ENCODE results near the gene DNAJA3.

DNA sequence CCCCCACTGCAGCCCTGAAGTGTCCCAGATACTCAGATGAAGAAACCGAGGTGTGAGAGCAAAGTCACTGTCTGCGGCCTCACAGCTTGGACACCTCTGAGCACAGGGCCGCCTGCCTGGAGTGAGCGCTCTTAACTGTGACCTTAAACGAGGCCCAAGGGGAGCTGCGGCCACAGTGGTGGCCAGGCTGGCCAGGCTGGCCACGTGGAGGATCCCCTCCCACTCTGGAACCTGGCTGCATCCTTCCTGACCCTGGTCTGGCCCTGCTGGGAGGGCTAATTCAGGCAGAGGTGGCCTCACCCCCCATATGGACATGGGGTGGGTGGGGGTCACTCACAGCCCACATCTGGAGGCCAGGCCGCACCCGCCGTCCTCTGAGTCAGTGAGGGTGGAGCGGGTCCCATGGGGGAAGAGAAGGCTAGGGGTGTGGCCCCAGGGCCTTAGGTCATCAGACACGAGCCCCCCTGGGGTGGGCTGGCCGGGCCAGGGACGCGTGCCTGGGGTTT, 47.5 kb upstream of the DNAJA3 start:
- no peak for TF ChIP-seq CTCF (IDR thresholded peaks at IDR 0.05; ENCODE audit: extremely low read depth in 1 of 2, insufficient read depth in 1 of 2, low read depth in 1 of 2, low read length in 2 of 2)
- no peak for TF ChIP-seq FOS (IDR thresholded peaks at IDR 0.05; ENCODE audit: borderline replicate concordance, insufficient read depth, low read length)
- TF ChIP-seq EZH2 (IDR thresholded peaks at IDR 0.05; ENCODE audit: borderline replicate concordance, low read depth, low read length, severe bottlenecking) = no peak

Measured in endothelial cell of umbilical vein (primary cell).